OCI-LY7 (cell line): ENCODE results near the gene KIF16B. TPM values are rescaled to one million over a fixed set of nuclear protein-coding genes. Genes with fewer than 3 reads are reported as not detected.

ENCODE experiments used
- BruUV-seq: library from RNA; stranded (reverse); fragments of 400-500 nt; replicated peaks from 2 replicates; lab custom pipeline; 2021; lab: Mats Ljungman, UMichigan
- CTCF ChIA-PET: fragments of 300-600 bp; sonication (Branson Sonifier 250); formaldehyde crosslinking; loops from one replicate; lab custom pipeline; 2022; ENCODE audit warnings: antibody characterized with exemption; ENCODE audit not compliant: unreplicated experiment; lab: Charles Lee
- POLR2A ChIA-PET: fragments of 300-600 bp; sonication (Branson Sonifier 250); formaldehyde crosslinking; loops from one replicate; lab custom pipeline; 2022; ENCODE audit warnings: antibody characterized with exemption; lab: Charles Lee
- DNase-seq: peaks from one replicate; pipeline ENCODE4 v3.0.0-alpha.2; 2015; ENCODE audit warnings: low spot score
- H2AFZ ChIP-seq: fragments of 200-600 bp; sonication (generic), shearing (Covaris generic); 2 replicates; pipeline ENCODE4 v1.6.1; 2014; ENCODE audit warnings: mild to moderate bottlenecking, antibody characterized with exemption, low read length, moderate library complexity
- H3K27ac ChIP-seq: fragments of 200-600 bp; sonication (generic); 2 replicates; pipeline ENCODE4 v1.5.1; 2014; ENCODE audit warnings: mixed run types, low read depth, mild to moderate bottlenecking, moderate library complexity, low read length, inconsistent platforms; ENCODE audit not compliant: poor library complexity, severe bottlenecking
- H3K36me3 ChIP-seq: fragments of 200-600 bp; sonication (generic); 2 replicates; pipeline ENCODE4 v1.6.1; 2014; ENCODE audit warnings: mild to moderate bottlenecking, antibody characterized with exemption, low read length, moderate library complexity, mixed read lengths; ENCODE audit not compliant: insufficient read depth
- H3K4me1 ChIP-seq: fragments of 200-600 bp; sonication (generic); 2 replicates; pipeline ENCODE4 v1.5.1; 2014; ENCODE audit warnings: mild to moderate bottlenecking, low read length; ENCODE audit not compliant: insufficient read depth, poor library complexity, severe bottlenecking
- H3K4me2 ChIP-seq: fragments of 200-600 bp; sonication (generic); 2 replicates; pipeline ENCODE4 v1.6.1; 2014; ENCODE audit warnings: mild to moderate bottlenecking, low read length
- H3K4me3 ChIP-seq: fragments of 200-600 bp; sonication (generic); 2 replicates; pipeline ENCODE4 v1.5.1; 2014; ENCODE audit warnings: mild to moderate bottlenecking, low read depth, low read length; ENCODE audit not compliant: poor library complexity, severe bottlenecking
- H3K79me2 ChIP-seq: fragments of 200-600 bp; sonication (generic); 2 replicates; pipeline ENCODE4 v1.6.1; 2016; ENCODE audit warnings: low read depth, mild to moderate bottlenecking, low read length, moderate library complexity, mixed read lengths; ENCODE audit not compliant: insufficient read depth
- H3K9me2 ChIP-seq: fragments of 200-600 bp; sonication (generic); 2 replicates; pipeline ENCODE4 v1.6.1; 2016; ENCODE audit warnings: mild to moderate bottlenecking, low read length, mixed read lengths; ENCODE audit not compliant: insufficient read depth
- H3K9me3 ChIP-seq: fragments of 200-600 bp; sonication (generic); 2 replicates; pipeline ENCODE4 v1.6.1; 2014; ENCODE audit warnings: mild to moderate bottlenecking, mixed run types, low read length, mixed read lengths
- H4K20me1 ChIP-seq: fragments of 200-600 bp; sonication (generic); 2 replicates; pipeline ENCODE4 v1.6.1; 2014; ENCODE audit warnings: mild to moderate bottlenecking, antibody characterized with exemption, low read length, moderate library complexity, mixed read lengths; ENCODE audit not compliant: insufficient read depth
- EZH2phosphoT487 ChIP-seq: fragments of 200-600 bp; sonication (generic); IDR thresholded peaks from 2 replicates; pipeline ENCODE4 v1.6.1; 2018; ENCODE audit warnings: low read depth, borderline replicate concordance, mild to moderate bottlenecking, mixed run types, antibody characterized with exemption, low read length, moderate library complexity, mixed read lengths
- intact Hi-C: fragments of 100-400 bp; cut with micrococcal nuclease; formaldehyde crosslinking; loops from one replicate; pipeline ENCODE4 v1.10.0; 2022; ENCODE audit not compliant: unreplicated experiment
- total RNA-seq, 2 experiments: library from RNA; depleted of rRNA in 1 of 2; stranded (reverse); fragments of >200 nt in 1 of 2; shearing (Covaris generic) in 1 of 2; gene quantifications; 2 replicates each; pipeline ENCODE4 v1.2.3, GENCODE V29; 2014 to 2022
- TF ChIP-seq, protein P1 (sequence below): fragments of 200-600 bp; sonication (generic); conservative IDR thresholded peaks from 2 replicates; pipeline ENCODE4 v1.5.1; 2014; ENCODE audit warnings: mild to moderate bottlenecking, antibody characterized with exemption, low read length, moderate library complexity, mixed read lengths

Gene KIF16B
- total RNA-seq, 2 experiments from 2014 or later: 6.2 to 11.2 TPM

DNA sequence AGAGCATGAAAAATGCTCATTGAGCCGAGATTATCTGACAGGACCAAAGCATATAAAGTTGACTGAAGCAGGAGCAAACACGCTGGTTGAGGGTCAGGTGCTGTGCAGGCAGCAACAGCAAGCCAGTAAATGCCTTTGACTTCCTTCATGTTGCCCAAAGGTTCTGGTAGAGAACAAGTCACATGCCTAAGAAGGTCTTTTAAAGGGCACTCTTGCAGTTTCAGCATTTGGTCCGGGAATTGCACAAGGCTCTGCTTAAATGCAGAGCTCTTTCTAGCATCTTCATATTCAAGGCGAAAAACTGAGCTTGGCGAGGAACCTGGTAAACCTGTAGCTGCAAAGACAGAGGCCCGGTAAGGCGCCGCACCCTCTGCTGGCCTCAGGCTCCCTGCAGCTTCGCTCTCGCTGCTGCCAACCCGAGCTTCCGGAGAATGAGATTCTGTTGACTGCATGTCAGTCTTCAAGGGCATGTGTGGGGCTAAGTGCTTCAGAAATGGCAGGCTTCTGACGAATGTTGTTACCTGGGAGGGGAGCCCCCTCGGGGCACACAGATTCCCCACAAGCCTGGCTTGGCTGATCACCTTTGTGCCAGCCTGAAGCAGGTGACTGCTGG lies 205.2 kb downstream of the KIF16B start:
- Histone ChIP-seq H3K4me3 (no peak overlapping the region), H3K4me2 (no peak overlapping the region), H3K9me2 (no peaks in the 10 kb centered on the region), H3K9me3 (no peaks in the 10 kb centered on the region), H3K36me3 (no peaks in the 10 kb centered on the region), H3K4me1 (no peaks in the 10 kb centered on the region), H4K20me1 (no peaks in the 10 kb centered on the region), H3K27ac (no peak overlapping the region), H2AFZ (no peak overlapping the region), H3K79me2 (no peaks in the 10 kb centered on the region)
- TF ChIP-seq, protein P1, sequence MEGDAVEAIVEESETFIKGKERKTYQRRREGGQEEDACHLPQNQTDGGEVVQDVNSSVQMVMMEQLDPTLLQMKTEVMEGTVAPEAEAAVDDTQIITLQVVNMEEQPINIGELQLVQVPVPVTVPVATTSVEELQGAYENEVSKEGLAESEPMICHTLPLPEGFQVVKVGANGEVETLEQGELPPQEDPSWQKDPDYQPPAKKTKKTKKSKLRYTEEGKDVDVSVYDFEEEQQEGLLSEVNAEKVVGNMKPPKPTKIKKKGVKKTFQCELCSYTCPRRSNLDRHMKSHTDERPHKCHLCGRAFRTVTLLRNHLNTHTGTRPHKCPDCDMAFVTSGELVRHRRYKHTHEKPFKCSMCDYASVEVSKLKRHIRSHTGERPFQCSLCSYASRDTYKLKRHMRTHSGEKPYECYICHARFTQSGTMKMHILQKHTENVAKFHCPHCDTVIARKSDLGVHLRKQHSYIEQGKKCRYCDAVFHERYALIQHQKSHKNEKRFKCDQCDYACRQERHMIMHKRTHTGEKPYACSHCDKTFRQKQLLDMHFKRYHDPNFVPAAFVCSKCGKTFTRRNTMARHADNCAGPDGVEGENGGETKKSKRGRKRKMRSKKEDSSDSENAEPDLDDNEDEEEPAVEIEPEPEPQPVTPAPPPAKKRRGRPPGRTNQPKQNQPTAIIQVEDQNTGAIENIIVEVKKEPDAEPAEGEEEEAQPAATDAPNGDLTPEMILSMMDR: no peak
- TF ChIP-seq EZH2phosphoT487: no peak
- no TSS peak for BruUV-seq
- intact Hi-C loops: no loop called here
- POLR2A ChIA-PET: interaction anchor here (1.9 kb wide), 1 partner anchor 11 kb away, joined by 4 read pairs; no protein-coding TSS in a partner anchor
- CTCF ChIA-PET: no interaction called here
- DNase-seq: no peak

DNA sequence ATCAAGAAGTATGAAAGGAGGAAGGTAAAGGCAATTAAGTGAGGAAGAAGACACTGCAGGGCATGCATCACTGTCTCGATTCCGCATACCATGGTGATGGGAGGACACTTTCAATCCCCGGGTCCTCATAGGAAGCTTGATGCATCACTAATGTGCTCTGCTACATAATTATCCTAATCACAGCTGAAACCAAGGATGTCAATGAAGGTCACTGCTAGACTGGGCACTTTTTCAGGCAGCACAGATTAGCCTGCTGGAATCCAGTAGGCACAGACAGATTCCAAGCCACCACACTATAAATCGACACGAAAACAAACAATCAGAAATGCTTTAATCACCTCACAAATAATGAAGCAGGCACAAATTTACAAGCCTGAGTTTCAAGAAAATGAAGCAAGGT lies 206.7 kb downstream of the KIF16B start:
- Histone ChIP-seq H3K79me2 (no peaks in the 10 kb centered on the region), H4K20me1 (no peaks in the 10 kb centered on the region), H3K9me3 (no peaks in the 10 kb centered on the region), H3K27ac (no peak overlapping the region), H2AFZ (no peak overlapping the region), H3K9me2 (no peaks in the 10 kb centered on the region), H3K4me1 (no peaks in the 10 kb centered on the region), H3K36me3 (no peaks in the 10 kb centered on the region), H3K4me2 (no peak overlapping the region), H3K4me3 (no peak overlapping the region)
- BruUV-seq: no TSS peak
- CTCF ChIA-PET: no interaction called here
- DNase-seq: no peak
- POLR2A ChIA-PET: interaction anchor here (0.7 to 1.9 kb wide), 4 partner anchors 9 to 551 kb away, joined by 3 to 4 read pairs (median 3); no protein-coding TSS in a partner anchor
- no peak for TF ChIP-seq EZH2phosphoT487
- TF ChIP-seq, protein P1: no peak
- intact Hi-C loops: no loop called here

DNA sequence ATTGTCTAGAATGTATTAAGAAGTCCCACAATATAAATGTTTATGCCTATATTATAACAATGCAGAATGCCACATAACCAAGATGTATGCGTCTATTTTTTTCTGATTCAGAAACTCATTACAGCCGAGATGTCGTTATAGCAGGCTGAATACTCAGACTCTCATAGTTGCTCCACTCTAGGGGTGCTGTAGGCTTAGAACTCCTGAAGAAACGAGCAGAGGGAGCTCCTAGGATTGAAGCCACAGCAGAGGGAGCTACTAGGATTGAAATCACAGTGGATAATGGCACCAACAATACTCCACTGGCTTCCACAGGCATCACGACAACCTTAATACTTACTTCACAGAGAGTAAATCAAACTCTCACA lies 208.9 kb downstream of the KIF16B start:
- no TSS peak for BruUV-seq
- Histone ChIP-seq H3K9me3 (no peaks in the 10 kb centered on the region), H2AFZ (no peak overlapping the region), H3K79me2 (no peaks in the 10 kb centered on the region), H3K9me2 (no peaks in the 10 kb centered on the region), H3K36me3 (no peaks in the 10 kb centered on the region), H3K27ac (no peak overlapping the region), H4K20me1 (no peaks in the 10 kb centered on the region), H3K4me1 (no peaks in the 10 kb centered on the region), H3K4me2 (no peak overlapping the region), H3K4me3 (no peak overlapping the region)
- no peak for DNase-seq
- ChIA-PET CTCF (no interaction called here), POLR2A (interaction anchor here (0.6 kb wide), 1 partner anchor 907 kb away, joined by 4 read pairs; no protein-coding TSS in a partner anchor)
- TF ChIP-seq EZH2phosphoT487: no peak
- TF ChIP-seq, protein P1: no peak
- intact Hi-C loops: no loop called here
